SK-N-SH treated with all-trans-retinoic acid at 6 μM for 48 hours (cell line): ENCODE data around the gene GRK3.
A peak's percentile ranks its signal among the peaks of the same experiment; 100 is the strongest.
"Not testable (repeated sequence)": the region's sequence is repeated elsewhere in the genome, so short reads cannot be mapped to it uniquely, and the experiment has no call there.

ENCODE experiments used
- ATAC-seq: fragments of 200-7000 bp; cut with Tn5 transposase; 3 replicates; pipeline ENCODE4 v1.9.1; 2020; ENCODE audit warnings: mild to moderate bottlenecking, moderate library complexity
- ARNTL ChIP-seq: fragments of 450-650 bp; formaldehyde crosslinking; IDR thresholded peaks from 2 replicates; pipeline ENCODE4 v1.5.0; 2020; ENCODE audit warnings: low read depth, mild to moderate bottlenecking, moderate library complexity, borderline replicate concordance
- BACH2 ChIP-seq: fragments of 250-450 bp; sonication (Bioruptor Pico); IDR thresholded peaks from 2 replicates; pipeline ENCODE4 v1.9.0; 2021; ENCODE audit warnings: mild to moderate bottlenecking, borderline replicate concordance
- CREB5 ChIP-seq: fragments of 250-450 bp; sonication (Bioruptor Pico); IDR thresholded peaks from 2 replicates; pipeline ENCODE4 v1.5.1; 2020; ENCODE audit warnings: low read depth, mild to moderate bottlenecking, moderate library complexity
- ESRRG ChIP-seq: fragments of 250-450 bp; sonication (Bioruptor Pico); IDR thresholded peaks from 2 replicates; pipeline ENCODE4 v1.6.1; 2021; ENCODE audit warnings: mild to moderate bottlenecking
- ISL1 ChIP-seq: fragments of 250-450 bp; sonication (Bioruptor Pico); IDR thresholded peaks from 2 replicates; pipeline ENCODE4 v2.1.2; 2022; ENCODE audit warnings: mild to moderate bottlenecking, moderate library complexity
- OSR1 ChIP-seq: fragments of 250-450 bp; sonication (Bioruptor Pico); IDR thresholded peaks from 2 replicates; pipeline ENCODE4 v1.8.0; 2022; ENCODE audit warnings: moderate library complexity, mild to moderate bottlenecking, inconsistent platforms
- POU6F1 ChIP-seq: fragments of 250-450 bp; sonication (Bioruptor Pico); IDR thresholded peaks from 2 replicates; pipeline ENCODE4 v1.8.0; 2021; ENCODE audit warnings: low read depth, mild to moderate bottlenecking, moderate library complexity, borderline replicate concordance
- PPARA ChIP-seq: fragments of 250-450 bp; sonication (Bioruptor Pico); IDR thresholded peaks from 2 replicates; pipeline ENCODE4 v1.5.0; 2020; ENCODE audit warnings: mild to moderate bottlenecking, borderline replicate concordance
- SNAI2 ChIP-seq: fragments of 250-450 bp; sonication (Bioruptor Pico); IDR thresholded peaks from 2 replicates; pipeline ENCODE4 v1.5.0; 2020; ENCODE audit warnings: mild to moderate bottlenecking, moderate library complexity
- TCF4 ChIP-seq: fragments of 250-450 bp; sonication (Bioruptor Pico); IDR thresholded peaks from 2 replicates; pipeline ENCODE4 v1.8.0; 2021; ENCODE audit warnings: mild to moderate bottlenecking, moderate library complexity, borderline replicate concordance
- TOX ChIP-seq: fragments of 250-450 bp; sonication (Bioruptor Pico); IDR thresholded peaks from 2 replicates; pipeline ENCODE4 v1.8.0; 2021; ENCODE audit warnings: mild to moderate bottlenecking, moderate library complexity, borderline replicate concordance
- ZC3H10 ChIP-seq: fragments of 250-450 bp; sonication (Bioruptor Pico); IDR thresholded peaks from 2 replicates; pipeline ENCODE4 v1.5.1; 2021; ENCODE audit warnings: mild to moderate bottlenecking, moderate library complexity
- ZFP30 ChIP-seq: fragments of 450-650 bp; formaldehyde crosslinking; IDR thresholded peaks from 2 replicates; pipeline ENCODE4 v1.5.0; 2022; ENCODE audit warnings: mild to moderate bottlenecking, moderate library complexity
- ZNF565 ChIP-seq: fragments of 450-650 bp; formaldehyde crosslinking; conservative IDR thresholded peaks from 2 replicates; pipeline ENCODE4 v1.5.0; 2020; ENCODE audit warnings: low read depth, mild to moderate bottlenecking, moderate library complexity
- TF ChIP-seq, protein P1 (sequence below): fragments of 250-450 bp; sonication (Bioruptor Pico); IDR thresholded peaks from 2 replicates; pipeline ENCODE4 v1.5.1; 2021; ENCODE audit warnings: mild to moderate bottlenecking, moderate library complexity
- TF ChIP-seq, protein P2 (sequence below): fragments of 250-450 bp; sonication (Bioruptor Pico); IDR thresholded peaks from 2 replicates; pipeline ENCODE4 v1.5.0; 2020; ENCODE audit warnings: mild to moderate bottlenecking, moderate library complexity

The GRK3 gene

DNA sequence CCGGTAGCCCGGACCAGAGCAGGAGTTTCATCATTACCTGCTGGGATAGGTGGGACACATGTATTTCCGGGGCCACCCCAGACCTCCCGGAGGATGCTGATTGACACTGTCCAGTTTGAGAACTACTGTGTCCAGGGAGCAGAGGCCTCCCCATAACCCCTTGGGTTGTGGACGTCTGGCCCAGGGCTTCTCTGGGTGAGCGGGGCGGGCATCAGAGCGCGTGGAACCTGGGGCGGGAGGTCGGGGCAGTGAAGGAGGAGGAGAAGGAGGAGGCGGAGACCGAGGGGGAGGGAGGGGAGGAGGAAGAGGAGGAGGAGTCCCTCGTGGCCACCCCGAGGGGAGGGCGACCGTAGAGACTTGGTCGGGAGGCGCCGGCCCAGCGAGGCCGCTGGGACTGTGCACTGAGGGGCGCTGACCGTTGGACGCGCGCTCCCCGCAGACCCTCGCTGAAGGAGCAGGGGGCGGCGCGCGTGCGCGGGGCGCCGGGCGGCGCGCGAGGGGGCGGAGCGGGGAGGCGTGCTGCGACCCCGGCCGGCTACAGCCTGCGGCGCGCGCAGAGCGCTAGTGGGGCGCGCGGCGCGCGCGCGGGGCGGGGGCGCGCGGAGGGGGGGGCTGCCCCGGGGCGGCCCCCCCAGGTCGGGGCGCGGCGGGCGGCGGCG, at the start of gene GRK3:
Gene GRK3 (plus strand): TSS at position 356 of the 659 bp plus-strand sequence. CDS start 366 bp downstream, outside the sequence.
- TF ChIP-seq ARNTL (CRISPR knock-in tag): no peak
- TF ChIP-seq SNAI2: no peak
- TF ChIP-seq ISL1 (CRISPR knock-in tag): no peak
- no peak for TF ChIP-seq ESRRG
- TF ChIP-seq, protein P1, sequence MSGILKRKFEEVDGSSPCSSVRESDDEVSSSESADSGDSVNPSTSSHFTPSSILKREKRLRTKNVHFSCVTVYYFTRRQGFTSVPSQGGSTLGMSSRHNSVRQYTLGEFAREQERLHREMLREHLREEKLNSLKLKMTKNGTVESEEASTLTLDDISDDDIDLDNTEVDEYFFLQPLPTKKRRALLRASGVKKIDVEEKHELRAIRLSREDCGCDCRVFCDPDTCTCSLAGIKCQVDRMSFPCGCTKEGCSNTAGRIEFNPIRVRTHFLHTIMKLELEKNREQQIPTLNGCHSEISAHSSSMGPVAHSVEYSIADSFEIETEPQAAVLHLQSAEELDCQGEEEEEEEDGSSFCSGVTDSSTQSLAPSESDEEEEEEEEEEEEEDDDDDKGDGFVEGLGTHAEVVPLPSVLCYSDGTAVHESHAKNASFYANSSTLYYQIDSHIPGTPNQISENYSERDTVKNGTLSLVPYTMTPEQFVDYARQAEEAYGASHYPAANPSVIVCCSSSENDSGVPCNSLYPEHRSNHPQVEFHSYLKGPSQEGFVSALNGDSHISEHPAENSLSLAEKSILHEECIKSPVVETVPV: no peak
- ATAC-seq: peak; percentile 62

- TF ChIP-seq ZNF565 (CRISPR knock-in tag) (no peak), ZC3H10 (CRISPR knock-in tag) (no peak), TOX (CRISPR knock-in tag) (no peak), PPARA (CRISPR knock-in tag) (no peak), ZFP30 (CRISPR knock-in tag) (no peak)
- ATAC-seq: no peak
Measured at GRCh38 chr22:25518000-25518663, 46.3 kb upstream of the GRK3 start.

DNA sequence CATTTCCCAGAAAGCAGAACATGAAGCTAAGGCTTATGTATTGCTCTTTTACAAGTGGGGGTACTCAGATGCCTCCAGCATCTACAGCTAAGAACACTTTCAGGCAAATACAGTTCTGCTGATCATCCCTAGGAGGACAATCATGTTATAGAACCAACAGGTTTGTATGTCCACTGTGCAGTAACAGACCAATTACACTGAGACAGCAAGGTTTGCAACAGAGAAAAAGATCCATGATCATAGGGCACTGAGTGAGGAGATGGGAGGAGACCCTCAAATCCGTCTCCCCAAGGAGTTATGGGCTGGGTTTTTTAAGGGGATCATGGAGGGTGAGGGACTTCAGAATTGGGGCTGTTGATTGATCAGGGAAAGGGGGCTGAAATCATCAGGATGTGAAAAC, 39.1 kb upstream of the GRK3 start:
- no peak for TF ChIP-seq BACH2 (CRISPR knock-in tag)
- TF ChIP-seq OSR1 (CRISPR knock-in tag): no peak
- no peak for ATAC-seq

- ATAC-seq: not testable (repeated sequence)
Measured at GRCh38 chr22:25525804-25526584, 38.5 kb upstream of the GRK3 start.

GRCh38 chr22:25527016-25527415, 37.5 kb upstream of the GRK3 start:
- not testable (repeated sequence) for ATAC-seq

DNA sequence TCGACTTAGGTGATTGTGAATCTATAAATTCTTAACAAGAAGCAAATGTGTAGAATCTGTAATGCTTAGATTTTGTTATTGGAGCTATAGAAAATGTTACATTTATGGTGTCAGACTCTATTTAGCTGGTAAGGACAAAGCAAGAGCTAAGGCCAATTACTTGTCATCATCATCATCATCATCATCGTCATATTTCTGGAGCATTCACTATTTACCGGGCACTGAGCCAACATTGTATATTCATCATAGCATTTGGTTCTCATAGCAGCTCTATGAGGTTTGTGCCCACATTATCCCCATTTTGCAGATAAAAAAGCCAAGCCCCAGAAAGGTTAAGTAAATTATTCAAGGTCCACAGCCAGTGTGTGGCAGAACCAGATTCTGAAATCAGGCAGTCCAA, 36.4 kb upstream of the GRK3 start:
- ATAC-seq: not testable (repeated sequence)

GRCh38 chr22:25529059-25529458, 35.4 kb upstream of the GRK3 start:
- not testable (repeated sequence) for ATAC-seq

- ATAC-seq: not testable (repeated sequence)
Measured at GRCh38 chr22:25529541-25530137, 34.8 kb upstream of the GRK3 start.

- ATAC-seq: not testable (repeated sequence)
Measured at GRCh38 chr22:25531677-25532076, 32.8 kb upstream of the GRK3 start.

- ATAC-seq: no peak
- TF ChIP-seq ESRRG: no peak
- TF ChIP-seq, protein P2, sequence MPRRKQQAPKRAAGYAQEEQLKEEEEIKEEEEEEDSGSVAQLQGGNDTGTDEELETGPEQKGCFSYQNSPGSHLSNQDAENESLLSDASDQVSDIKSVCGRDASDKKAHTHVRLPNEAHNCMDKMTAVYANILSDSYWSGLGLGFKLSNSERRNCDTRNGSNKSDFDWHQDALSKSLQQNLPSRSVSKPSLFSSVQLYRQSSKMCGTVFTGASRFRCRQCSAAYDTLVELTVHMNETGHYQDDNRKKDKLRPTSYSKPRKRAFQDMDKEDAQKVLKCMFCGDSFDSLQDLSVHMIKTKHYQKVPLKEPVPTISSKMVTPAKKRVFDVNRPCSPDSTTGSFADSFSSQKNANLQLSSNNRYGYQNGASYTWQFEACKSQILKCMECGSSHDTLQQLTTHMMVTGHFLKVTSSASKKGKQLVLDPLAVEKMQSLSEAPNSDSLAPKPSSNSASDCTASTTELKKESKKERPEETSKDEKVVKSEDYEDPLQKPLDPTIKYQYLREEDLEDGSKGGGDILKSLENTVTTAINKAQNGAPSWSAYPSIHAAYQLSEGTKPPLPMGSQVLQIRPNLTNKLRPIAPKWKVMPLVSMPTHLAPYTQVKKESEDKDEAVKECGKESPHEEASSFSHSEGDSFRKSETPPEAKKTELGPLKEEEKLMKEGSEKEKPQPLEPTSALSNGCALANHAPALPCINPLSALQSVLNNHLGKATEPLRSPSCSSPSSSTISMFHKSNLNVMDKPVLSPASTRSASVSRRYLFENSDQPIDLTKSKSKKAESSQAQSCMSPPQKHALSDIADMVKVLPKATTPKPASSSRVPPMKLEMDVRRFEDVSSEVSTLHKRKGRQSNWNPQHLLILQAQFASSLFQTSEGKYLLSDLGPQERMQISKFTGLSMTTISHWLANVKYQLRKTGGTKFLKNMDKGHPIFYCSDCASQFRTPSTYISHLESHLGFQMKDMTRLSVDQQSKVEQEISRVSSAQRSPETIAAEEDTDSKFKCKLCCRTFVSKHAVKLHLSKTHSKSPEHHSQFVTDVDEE (CRISPR knock-in tag): no peak
- TF ChIP-seq ISL1 (CRISPR knock-in tag): no peak
- TF ChIP-seq POU6F1: no peak
- no peak for TF ChIP-seq PPARA (CRISPR knock-in tag)
- no peak for TF ChIP-seq TCF4 (CRISPR knock-in tag)
- TF ChIP-seq ZNF565 (CRISPR knock-in tag): no peak
- no peak for TF ChIP-seq CREB5 (CRISPR knock-in tag)
Measured at GRCh38 chr22:25534724-25535123, 29.8 kb upstream of the GRK3 start.
